HG03457 (cell line): ENCODE measurements around the gene CTNNA2.

ENCODE experiments used
- ATAC-seq: cut with Tn5 transposase; IDR thresholded peaks from one replicate; pipeline ENCODE4 v1.9.1; 2021; ENCODE audit warnings: moderate number of reproducible peaks; ENCODE audit not compliant: unreplicated experiment

The CTNNA2 gene

GRCh38 chr2:80610108-80610507 lies 1097.3 kb downstream of the CTNNA2 start:
- no peak for ATAC-seq

GRCh38 chr2:80621656-80622055 lies 1108.8 kb downstream of the CTNNA2 start:
- ATAC-seq: no peak

GRCh38 chr2:80624062-80624461 lies 1111.2 kb downstream of the CTNNA2 start:
- no peak for ATAC-seq

- ATAC-seq: no peak
Measured at GRCh38 chr2:80634590-80634989, 1121.7 kb downstream of the CTNNA2 start.

- no peak for ATAC-seq
Measured at GRCh38 chr2:80638783-80639182, 1125.9 kb downstream of the CTNNA2 start.

- ATAC-seq: no peak
Measured at GRCh38 chr2:80642465-80642864, 1129.6 kb downstream of the CTNNA2 start.

GRCh38 chr2:80643598-80643997 lies 1130.7 kb downstream of the CTNNA2 start:
- no peak for ATAC-seq

- no peak for ATAC-seq
Measured at GRCh38 chr2:80651435-80651834, 1138.6 kb downstream of the CTNNA2 start.

GRCh38 chr2:80655265-80655664 lies 1142.4 kb downstream of the CTNNA2 start:
- no peak for ATAC-seq

GRCh38 chr2:80670763-80671162 lies 1157.9 kb downstream of the CTNNA2 start:
- ATAC-seq: no peak

GRCh38 chr2:80687524-80687923 lies 1174.7 kb downstream of the CTNNA2 start:
- no peak for ATAC-seq

- no peak for ATAC-seq
Measured at GRCh38 chr2:80689106-80689505, 1176.3 kb downstream of the CTNNA2 start.
